Fibroblast of lung (primary cell): ENCODE results near the gene ZNF580.

Source experiments
- EZH2 ChIP-seq: IDR thresholded peaks from 2 replicates; pipeline ENCODE4 v1.5.1; 2012; ENCODE audit warnings: low read length, control low read depth, mild to moderate bottlenecking; ENCODE audit errors: missing control alignments
- TF ChIP-seq, protein P1 (sequence below), 2 donors: IDR thresholded peaks in 1 of 2; conservative IDR thresholded peaks in 1 of 2; 1 replicate in 1 of 2; 2 replicates in 1 of 2; pipeline ENCODE4 v1.5.1; 2011 to 2012; ENCODE audit warnings: low read length in 2 of 2, control low read depth in 1 of 2, inconsistent platforms in 1 of 2, low read depth in 1 of 2, mild to moderate bottlenecking in 1 of 2

DNA sequence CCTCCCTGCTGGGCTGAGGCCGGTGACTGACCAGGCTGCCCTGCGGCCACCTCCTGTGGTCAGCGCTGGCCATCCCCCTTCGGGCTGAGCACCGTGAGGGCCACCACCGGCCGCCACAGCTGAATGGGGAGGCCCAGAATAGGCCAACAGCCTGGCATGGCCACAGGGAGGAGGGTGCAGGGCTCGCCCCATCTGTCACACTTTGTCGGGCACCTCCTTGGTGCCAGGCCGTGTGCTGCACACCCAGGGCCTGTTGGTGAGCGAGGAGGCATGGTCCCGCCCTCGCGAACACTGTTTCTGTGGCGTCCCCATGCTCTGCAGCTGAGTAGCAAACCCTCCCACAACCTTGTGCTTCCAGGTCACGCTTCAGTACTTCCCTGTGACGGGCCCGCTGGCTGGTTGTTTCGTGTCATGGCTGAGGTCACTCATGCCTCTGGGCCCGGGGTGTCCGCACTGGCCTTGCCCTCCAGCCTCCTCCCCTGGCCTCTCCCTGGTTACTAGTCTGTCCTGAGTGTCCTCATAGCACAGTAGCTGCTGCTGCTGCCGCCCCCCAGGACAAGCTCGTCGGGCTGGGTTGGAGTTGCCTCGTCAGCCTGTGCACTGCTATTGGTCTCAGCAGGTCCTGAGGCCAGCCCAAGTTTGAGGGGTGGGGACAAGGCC, 49.4 kb downstream of the ZNF580 start:
- TF ChIP-seq, protein P1, sequence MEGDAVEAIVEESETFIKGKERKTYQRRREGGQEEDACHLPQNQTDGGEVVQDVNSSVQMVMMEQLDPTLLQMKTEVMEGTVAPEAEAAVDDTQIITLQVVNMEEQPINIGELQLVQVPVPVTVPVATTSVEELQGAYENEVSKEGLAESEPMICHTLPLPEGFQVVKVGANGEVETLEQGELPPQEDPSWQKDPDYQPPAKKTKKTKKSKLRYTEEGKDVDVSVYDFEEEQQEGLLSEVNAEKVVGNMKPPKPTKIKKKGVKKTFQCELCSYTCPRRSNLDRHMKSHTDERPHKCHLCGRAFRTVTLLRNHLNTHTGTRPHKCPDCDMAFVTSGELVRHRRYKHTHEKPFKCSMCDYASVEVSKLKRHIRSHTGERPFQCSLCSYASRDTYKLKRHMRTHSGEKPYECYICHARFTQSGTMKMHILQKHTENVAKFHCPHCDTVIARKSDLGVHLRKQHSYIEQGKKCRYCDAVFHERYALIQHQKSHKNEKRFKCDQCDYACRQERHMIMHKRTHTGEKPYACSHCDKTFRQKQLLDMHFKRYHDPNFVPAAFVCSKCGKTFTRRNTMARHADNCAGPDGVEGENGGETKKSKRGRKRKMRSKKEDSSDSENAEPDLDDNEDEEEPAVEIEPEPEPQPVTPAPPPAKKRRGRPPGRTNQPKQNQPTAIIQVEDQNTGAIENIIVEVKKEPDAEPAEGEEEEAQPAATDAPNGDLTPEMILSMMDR (conservative IDR thresholded peaks at IDR 0.05 in 1 of 2, IDR thresholded peaks at IDR 0.05 in 1 of 2; ENCODE audit: low read depth in 1 of 2, low read length in 2 of 2) = no peak
- no peak for TF ChIP-seq EZH2
